Measurements from ENCODE around the gene HCLS1. TPM values are rescaled to one million over a fixed set of nuclear protein-coding genes. Genes with fewer than 3 reads are reported as not detected.

Gene HCLS1
- total and polyA plus RNA-seq, 2 of the 8 experiments (the other 6 are each of a cell fraction or from before 2014, with no cell fraction given), result 0.53 to 1.3 TPM

- TF ChIP-seq JUND (IDR thresholded peaks at IDR 0.05; ENCODE audit: low read length) (no peak), SAP30 (IDR thresholded peaks at IDR 0.05; ENCODE audit: insufficient read depth, insufficient replicate concordance, low read length) (no peak), CTBP2 (IDR thresholded peaks at IDR 0.05; ENCODE audit: borderline replicate concordance, insufficient read depth, insufficient read length, low read length) (no peak), FOSL1 (IDR thresholded peaks at IDR 0.05; ENCODE audit: insufficient read depth, low read depth, low read length) (no peak), CHD7 (IDR thresholded peaks at IDR 0.05; ENCODE audit: insufficient replicate concordance, low read length) (no peak), TAF7 (optimal IDR thresholded peaks at IDR 0.05; ENCODE audit: borderline replicate concordance, low read depth, low read length) (no peak), CEBPB (IDR thresholded peaks at IDR 0.05; ENCODE audit: low read depth, low read length) (no peak)
Measured at GRCh38 chr3:121707531-121708273, 47.0 kb upstream of the HCLS1 start (continued).
